GM12878 (cell line): ENCODE results near the gene PIK3R5. TPM values are rescaled to one million over a fixed set of nuclear protein-coding genes. Genes with fewer than 3 reads are reported as not detected.

ENCODE experiments used
- ATAC-seq: fragments of 200-7000 bp; cut with Tn5 transposase; 3 replicates; pipeline ENCODE4 v1.9.1; 2020; ENCODE audit warnings: mild to moderate bottlenecking, moderate library complexity
- BruUV-seq: library from RNA; stranded (reverse); fragments of 400-500 nt; replicated peaks from 2 replicates; lab custom pipeline; 2021; lab: Mats Ljungman, UMichigan
- CTCF ChIA-PET: fragments of 300-600 bp; sonication (Branson Sonifier 250); formaldehyde crosslinking; extraction: SDS; loops from one replicate; lab custom pipeline; 2021; ENCODE audit warnings: inconsistent platforms; lab: Yijun Ruan, JAX
- POLR2A ChIA-PET: fragments of 350-600 bp; formaldehyde crosslinking; extraction: SDS; loops from one replicate; lab custom pipeline; 2021; ENCODE audit warnings: inconsistent platforms; lab: Charles Lee
- RAD21 ChIA-PET: fragments of 300-600 bp; sonication (Branson Sonifier 250); formaldehyde crosslinking; loops from one replicate; lab custom pipeline; 2023; ENCODE audit warnings: antibody characterized with exemption; ENCODE audit not compliant: unreplicated experiment; lab: Charles Lee
- SMC1A ChIA-PET: fragments of 300-600 bp; sonication (Branson Sonifier 250); formaldehyde crosslinking; loops from one replicate; lab custom pipeline; 2023; ENCODE audit not compliant: unreplicated experiment, uncharacterized antibody; lab: Charles Lee
- DNase-seq: peaks from one replicate; pipeline ENCODE4 v3.0.0-alpha.2; 2011; ENCODE audit warnings: low read depth, low spot score
- FAIRE-seq: peaks from 3 replicates; lab custom pipeline; 2011; peaks lifted over from hg19 to GRCh38; lab: Jason Lieb, UNC
- H2AFZ ChIP-seq: 2 replicates; pipeline ENCODE4 v1.6.0; 2011; ENCODE audit warnings: low read depth, low read length, control low read depth; ENCODE audit not compliant: control insufficient read depth
- H3K27ac ChIP-seq: 2 replicates; pipeline ENCODE4 v1.5.1; 2011; ENCODE audit warnings: control low read depth; ENCODE audit not compliant: control insufficient read depth, insufficient read depth
- H3K27me3 ChIP-seq, 2 experiments: replicated peaks in 1 of 2; 2 replicates each; pipeline versions ENCODE4 v1.6.0 to v1.6.1; 2011; ENCODE audit warnings: low read length in 1 of 2; ENCODE audit not compliant: control insufficient read depth in 2 of 2, insufficient read depth in 2 of 2
- H3K36me3 ChIP-seq, 2 experiments: 2 replicates each; pipeline ENCODE4 v1.5.1; 2011; ENCODE audit warnings: low read length in 1 of 2; ENCODE audit not compliant: control insufficient read depth in 2 of 2, insufficient read depth in 2 of 2
- H3K4me1 ChIP-seq: 2 replicates; pipeline ENCODE4 v1.6.1; 2011; ENCODE audit warnings: mild to moderate bottlenecking, low read length, moderate library complexity, mixed read lengths; ENCODE audit not compliant: control insufficient read depth, insufficient read depth
- H3K4me2 ChIP-seq: 2 replicates; pipeline ENCODE4 v1.6.0; 2011; ENCODE audit warnings: control low read depth; ENCODE audit not compliant: control insufficient read depth, insufficient read depth
- H3K4me3 ChIP-seq: fragments of 200-600 bp; sonication (generic); 2 replicates; pipeline ENCODE4 v1.5.1; 2016
- H3K79me2 ChIP-seq: 2 replicates; pipeline ENCODE4 v1.6.0; 2011; ENCODE audit warnings: low read length; ENCODE audit not compliant: control insufficient read depth, insufficient read depth
- H3K9ac ChIP-seq: 2 replicates; pipeline ENCODE4 v1.8.0; 2011; ENCODE audit warnings: low read length, control low read depth, mixed read lengths; ENCODE audit not compliant: control insufficient read depth, insufficient read depth
- H3K9me3 ChIP-seq: replicated peaks from 3 replicates; pipeline ENCODE4 v1.5.1; 2011; ENCODE audit warnings: mild to moderate bottlenecking, low read length; ENCODE audit not compliant: control insufficient read depth, insufficient read depth
- H4K20me1 ChIP-seq: 2 replicates; pipeline ENCODE4 v1.6.0; 2011; ENCODE audit not compliant: control insufficient read depth, insufficient read depth
- ASH2L ChIP-seq: fragments of 300-600, 200-600 bp; sonication (generic); IDR thresholded peaks from 2 replicates; pipeline ENCODE4 v1.6.1; 2017; ENCODE audit warnings: low read depth, mild to moderate bottlenecking, borderline replicate concordance
- EGR1 ChIP-seq, 2 experiments: IDR thresholded peaks; 1 replicate in 1 of 2; 2 replicates in 1 of 2; pipeline ENCODE4 v1.6.1; 2011 to 2012; ENCODE audit warnings: low read depth in 2 of 2, low read length in 2 of 2, borderline replicate concordance in 1 of 2, mild to moderate bottlenecking in 1 of 2, moderate library complexity in 1 of 2
- EZH2 ChIP-seq: IDR thresholded peaks from 2 replicates; pipeline ENCODE4 v1.6.1; 2012; ENCODE audit warnings: low read depth, mild to moderate bottlenecking, control low read depth, inconsistent platforms, low read length, borderline replicate concordance; ENCODE audit not compliant: control insufficient read depth
- GATAD2B ChIP-seq: fragments of 450-650 bp; conservative IDR thresholded peaks from 2 replicates; pipeline ENCODE4 v1.6.1; 2017; ENCODE audit warnings: low read depth, mild to moderate bottlenecking, moderate library complexity
- HDAC2 ChIP-seq: fragments of 200-600 bp; sonication (generic); IDR thresholded peaks from 2 replicates; pipeline ENCODE4 v1.6.1; 2017
- HDAC6 ChIP-seq: fragments of 200-600 bp; sonication (generic); IDR thresholded peaks from one replicate; pipeline ENCODE4 v1.8.0; 2017; ENCODE audit warnings: antibody characterized with exemption; ENCODE audit not compliant: unreplicated experiment
- HDGF ChIP-seq: fragments of 450-650 bp; IDR thresholded peaks from 2 replicates; pipeline ENCODE4 v1.6.1; 2016; ENCODE audit warnings: antibody characterized with exemption
- IKZF2 ChIP-seq, 2 experiments: fragments of 450-650 bp; IDR thresholded peaks; 2 replicates each; pipeline ENCODE4 v1.6.1; 2017; ENCODE audit warnings: mild to moderate bottlenecking in 2 of 2, moderate library complexity in 2 of 2
- MEF2A ChIP-seq: IDR thresholded peaks from 2 replicates; pipeline ENCODE4 v1.6.1; 2011; ENCODE audit warnings: low read depth, mild to moderate bottlenecking, low read length, moderate library complexity; ENCODE audit not compliant: insufficient read depth
- NR2F1 ChIP-seq: fragments of 450-650 bp; conservative IDR thresholded peaks from 2 replicates; pipeline ENCODE4 v1.6.1; 2017; ENCODE audit warnings: mild to moderate bottlenecking
- POLR2AphosphoS2 ChIP-seq: IDR thresholded peaks from 2 replicates; pipeline ENCODE4 v1.6.1; 2011; ENCODE audit warnings: low read depth, mild to moderate bottlenecking, low read length, improper control_type of control experiment, moderate library complexity
- RAD21 ChIP-seq: IDR thresholded peaks from 2 replicates; pipeline ENCODE4 v1.6.1; 2011; ENCODE audit warnings: mild to moderate bottlenecking, low read depth, low read length, moderate library complexity; ENCODE audit not compliant: insufficient read depth
- RB1 ChIP-seq: fragments of 450-650 bp; formaldehyde crosslinking; IDR thresholded peaks from 2 replicates; pipeline ENCODE4 v1.6.1; 2017; ENCODE audit warnings: mild to moderate bottlenecking, borderline replicate concordance
- STAT3 ChIP-seq: IDR thresholded peaks from 2 replicates; pipeline ENCODE4 v1.6.1; 2011; ENCODE audit warnings: low read depth, low read length, improper control_type of control experiment
- ZNF217 ChIP-seq: fragments of 450-650 bp; IDR thresholded peaks from 2 replicates; pipeline ENCODE4 v1.6.1; 2017; ENCODE audit warnings: antibody characterized with exemption, mild to moderate bottlenecking
- WGBS: methylation state at CpG from one replicate; pipeline ENCODE4 v1.1.6; 2016; ENCODE audit warnings: low lambda C conversion rate; ENCODE audit not compliant: insufficient replicate concordance, insufficient coverage; ENCODE audit errors: missing lambda C conversion rate; 5-methylcytosine and 5-hydroxymethylcytosine counted together
- in situ Hi-C: fragments of 300-500 bp; cut with MboI; formaldehyde crosslinking; loops from 9 replicates; pipeline ENCODE4 v1.14.3; 2018; ENCODE audit warnings: mixed read lengths
- intact Hi-C: fragments of 100-400 bp; cut with micrococcal nuclease; formaldehyde crosslinking; loops from one replicate; pipeline ENCODE4 v1.14.2; 2022; ENCODE audit not compliant: unreplicated experiment
- polyA plus RNA-seq, 11 experiments: library from polyadenylated mRNA; depleted of rRNA in 4 of 11; unstranded in 6 of 11; stranded (reverse) in 5 of 11; fragments of >200 nt; fragmentation: Nextera tagmentation in 4 of 11; fragmentation: Illumina TruSeq in 1 of 11; extraction: Ambion mirVana in 4 of 11; extraction: Trizol in 1 of 11; gene quantifications; 1 replicate in 1 of 11; 2 replicates in 10 of 11; pipeline versions ENCODE4 v1.2.1 to v1.2.3, GENCODE V29; 2011 to 2016; ENCODE audit warnings: inconsistent platforms in 2 of 11, missing spikeins in 2 of 11, low read depth in 1 of 11
- total RNA-seq, 4 experiments: library from RNA; depleted of rRNA in 3 of 4; stranded (reverse); fragments of >200 nt in 3 of 4; fragmentation: Illumina TruSeq in 1 of 4; extraction: Trizol in 1 of 4; gene quantifications; 2 replicates each; pipeline versions ENCODE4 v1.2.1 to v1.2.3, GENCODE V29; 2013 to 2021

PIK3R5 gene
- total and polyA plus RNA-seq, 10 of the 15 experiments (the other 5 are each of a cell fraction or from before 2014, with no cell fraction given), result 9.5 to 50.8 (median 35.5) TPM

DNA sequence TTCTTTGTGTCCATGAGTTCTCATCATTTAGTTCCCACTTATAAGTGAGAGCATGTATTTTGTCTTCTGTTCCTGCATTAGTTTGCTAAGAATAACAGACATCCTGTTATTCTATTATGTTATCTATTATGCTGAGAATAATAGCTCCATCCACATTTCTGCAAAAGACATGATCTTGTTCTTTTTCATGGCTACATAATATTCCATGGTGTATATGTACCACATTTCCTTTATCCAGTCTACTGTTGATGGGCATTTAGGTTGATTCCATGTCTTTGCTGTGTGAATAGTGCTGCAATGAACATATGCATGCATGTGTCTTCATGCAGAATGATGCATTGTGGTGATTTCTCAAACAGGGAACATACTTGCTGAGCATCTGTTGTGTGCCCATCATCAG, 21.4 kb downstream of the PIK3R5 start:
- BruUV-seq, result no TSS peak
- Histone ChIP-seq H3K79me2 (peaks cover 72% of the 10 kb centered on the region), H3K36me3 (peaks cover 20% of the 10 kb centered on the region in 2 experiments; a peak in 3 of 4 replicates), H3K4me2 (no peak overlapping the region), H4K20me1 (no peaks in the 10 kb centered on the region), H3K4me3 (no peak overlapping the region), H3K9me3 (peaks cover 6% of the 10 kb centered on the region; the same call in 2 of the 3 replicates), H3K9ac (no peak overlapping the region), H3K4me1 (peaks cover 53% of the 10 kb centered on the region), H2AFZ (no peak overlapping the region), H3K27ac (no peak overlapping the region), H3K27me3 (no peaks in the 10 kb centered on the region)
- no peak for TF ChIP-seq ASH2L
- peak; percentile 70; the same call in 1 of the 2 replicates for TF ChIP-seq ZNF217
- ATAC-seq (no peak), DNase-seq (no peak), FAIRE-seq (no peak)
- in situ Hi-C loops (no loop called here), intact Hi-C loops (no loop called here)
- ChIA-PET SMC1A (interaction anchor here (1.2 to 19.3 kb wide), 3 partner anchors 13 to 33 kb away, joined by 3 to 345 read pairs (median 3); partner anchors contain the start of gene PIK3R5), POLR2A (interaction anchor here (0.6 to 4.7 kb wide), 4 partner anchors 10 to 55 kb away, joined by 3 to 33 read pairs (median 8); no protein-coding TSS in a partner anchor), CTCF (interaction anchor here (1.6 kb wide), 1 partner anchor 43 kb away, joined by 4 read pairs; no protein-coding TSS in a partner anchor), RAD21 (interaction anchor here (1.1 to 7.9 kb wide), 4 partner anchors 11 to 44 kb away, joined by 3 to 122 read pairs (median 42); no protein-coding TSS in a partner anchor)

DNA sequence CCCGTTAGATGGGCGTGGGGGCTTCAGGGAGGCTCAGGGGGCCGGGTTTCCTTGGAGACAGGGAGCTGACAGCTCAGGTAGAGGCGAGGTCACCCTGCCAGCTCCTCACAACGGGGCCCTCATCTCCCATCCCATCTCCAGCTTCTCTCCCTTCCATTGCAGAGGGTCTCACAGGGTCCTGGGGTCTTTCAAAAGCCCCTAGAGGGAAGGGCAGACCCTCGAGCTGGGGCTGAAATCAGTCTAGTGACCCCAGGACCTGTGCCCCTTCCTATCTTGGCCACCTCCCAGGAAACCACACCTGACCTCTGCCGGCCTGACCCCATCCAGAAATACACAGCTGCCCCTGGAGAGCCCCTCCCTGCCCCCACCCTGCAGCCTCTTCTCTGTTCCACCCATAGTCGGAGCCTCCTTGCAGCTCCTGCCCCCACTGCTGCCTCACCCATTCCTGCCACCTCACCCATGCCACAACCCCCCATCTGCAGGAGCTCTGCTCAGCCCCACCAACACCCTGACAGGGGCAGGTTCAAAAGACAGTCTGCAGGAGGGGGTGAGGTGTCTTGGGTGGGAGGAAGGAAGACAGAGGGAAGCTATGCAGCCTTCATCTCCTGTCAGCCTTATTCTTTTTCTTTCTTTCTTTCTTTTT, 23.4 kb downstream of the PIK3R5 start:
- H4K20me1 ChIP-seq, result no peaks in the 10 kb centered on the region
- peak; percentile 40 for ATAC-seq
- no peak for FAIRE-seq
- SMC1A ChIA-PET, result interaction anchor here (0.8 to 19.3 kb wide), 8 partner anchors 15 to 349 kb away, joined by 3 to 345 read pairs (median 5); partner anchors contain the start of gene PIK3R5
- H3K4me3 ChIP-seq, result no peak overlapping the region
- RAD21 ChIA-PET, result interaction anchor here (0.6 to 7.9 kb wide), 11 partner anchors 13 to 85 kb away, joined by 3 to 122 read pairs (median 3); no protein-coding TSS in a partner anchor
- H3K79me2 ChIP-seq, result peaks cover 71% of the 10 kb centered on the region
- no peaks in the 10 kb centered on the region for H3K27me3 ChIP-seq
- POLR2A ChIA-PET, result interaction anchor here (0.5 to 4.7 kb wide), 12 partner anchors 10 to 1606 kb away, joined by 3 to 73 read pairs (median 4); partner anchors contain the start of gene ACAP1
- H3K4me2 ChIP-seq, result peak overlapping the region; percentile 86
- in situ Hi-C loops (no loop called here), intact Hi-C loops (loop anchor here (2.0 kb wide), 1 partner anchor 15 kb away; no protein-coding TSS in a partner anchor)
- no peak overlapping the region for H2AFZ ChIP-seq
- CTCF ChIA-PET, result interaction anchor here (1.1 to 4.9 kb wide), 9 partner anchors 9 to 156 kb away, joined by 3 to 35 read pairs (median 4); no protein-coding TSS in a partner anchor
- H3K27ac ChIP-seq, result peak overlapping the region; percentile 94
- H3K4me1 ChIP-seq, result peaks cover 46% of the 10 kb centered on the region
- no peak overlapping the region; the same call in 1 of the 2 replicates for H3K9ac ChIP-seq
- peaks cover 20 to 23% of the 10 kb centered on the region in 2 experiments; a peak in 3 of 4 replicates for H3K36me3 ChIP-seq
- no TSS peak for BruUV-seq
- H3K9me3 ChIP-seq, result peaks cover 6% of the 10 kb centered on the region; the same call in 2 of the 3 replicates
- DNase-seq, result no peak
- 11% methylated on average over 8 of the region's 8 CpGs for WGBS
- TF ChIP-seq POLR2AphosphoS2 (no peak), NR2F1 (peak; percentile 42; the same call in 1 of the 2 replicates), MEF2A (no peak), EZH2 (no peak), STAT3 (no peak), RAD21 (no peak), HDGF (no peak), HDAC6 (no peak), EGR1 (IDR thresholded peaks at IDR 0.05; ENCODE audit: borderline replicate concordance in 1 of 2, low read depth in 2 of 2, low read length in 2 of 2) (no peak), RB1 (no peak), IKZF2 (IDR thresholded peaks at IDR 0.05) (no peak), GATAD2B (0 out of 2 replicates have a peak, but pooled peaks have one; percentile 23), HDAC2 (no peak)
